ENCODE results near the gene IL1RAPL1. TPM values are rescaled to one million over a fixed set of nuclear protein-coding genes. Genes with fewer than 3 reads are reported as not detected.

Gene IL1RAPL1
- total RNA-seq, 4 donors from 2014 or later: 0.13 TPM; not detected in 3

DNA sequence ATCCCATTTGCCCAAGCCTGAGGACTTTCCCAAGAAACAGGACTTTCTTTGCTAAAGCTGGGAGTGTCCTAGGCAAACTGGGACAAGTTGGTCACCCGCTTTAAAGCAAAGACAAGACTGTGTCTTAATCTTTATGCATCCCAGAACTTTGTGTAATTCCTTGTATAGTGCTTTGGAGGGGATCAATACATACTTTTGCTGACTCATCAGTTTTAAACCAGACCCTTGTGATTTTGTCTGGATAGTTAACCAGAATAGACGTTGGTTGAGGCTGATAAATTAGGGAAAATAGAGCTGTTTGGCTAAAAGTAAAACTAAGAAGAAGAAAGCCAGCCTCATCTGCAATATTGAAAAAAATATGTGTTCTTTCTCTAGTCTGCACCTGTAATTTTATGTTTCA lies 82.8 kb downstream of the IL1RAPL1 start:
- H3K27ac ChIP-seq: no peak overlapping the region
- DNase-seq (ENCODE audit: low spot score in 2 of 2): no peak
- H3K27me3 ChIP-seq: no peaks in the 10 kb centered on the region
- WGBS: 50% methylated on average over 2 of the region's 2 CpGs
- TF ChIP-seq EP300 (IDR thresholded peaks at IDR 0.05) (no peak), POLR2A (IDR thresholded peaks at IDR 0.05) (no peak), POLR2AphosphoS5 (IDR thresholded peaks at IDR 0.05) (no peak), CTCF (IDR thresholded peaks at IDR 0.05) (no peak)
- H3K36me3 ChIP-seq: no peaks in the 10 kb centered on the region
- H3K4me1 ChIP-seq: no peaks in the 10 kb centered on the region
- H3K4me3 ChIP-seq: no peak overlapping the region
- no peaks in the 10 kb centered on the region for H3K9me3 ChIP-seq

- TF ChIP-seq POLR2A (IDR thresholded peaks at IDR 0.05): no peak
- TF ChIP-seq EP300 (IDR thresholded peaks at IDR 0.05): no peak
- TF ChIP-seq CTCF (IDR thresholded peaks at IDR 0.05): no peak
- 0% methylated on average over 1 of the region's 1 CpG for WGBS
- Histone ChIP-seq H3K4me3 (no peak overlapping the region), H3K36me3 (no peaks in the 10 kb centered on the region), H3K27me3 (no peaks in the 10 kb centered on the region), H3K4me1 (no peaks in the 10 kb centered on the region), H3K9me3 (no peaks in the 10 kb centered on the region), H3K27ac (no peak overlapping the region)
- DNase-seq (ENCODE audit: low spot score in 2 of 2): no peak
Measured at GRCh38 chrX:28675173-28675572, 87.9 kb downstream of the IL1RAPL1 start.

DNA sequence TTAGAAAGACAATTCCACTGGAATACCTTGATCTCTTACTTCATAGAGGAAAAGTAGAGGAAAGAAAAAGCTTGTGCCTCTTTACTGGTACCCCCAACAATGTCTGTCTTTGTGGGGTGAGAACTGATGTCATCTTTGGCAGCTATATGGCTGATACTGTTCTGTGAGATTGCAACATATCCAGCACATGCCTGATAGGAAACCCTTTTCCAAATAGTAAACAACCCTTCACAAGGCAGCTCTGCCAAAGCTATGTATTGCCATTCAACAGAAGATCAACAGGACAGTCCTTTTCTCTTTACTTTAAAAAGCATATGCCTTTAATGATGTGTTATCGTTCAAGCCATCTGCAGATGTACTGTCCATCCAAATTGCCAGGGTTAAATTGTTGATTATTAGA lies 105.9 kb downstream of the IL1RAPL1 start:
- H3K36me3 ChIP-seq: no peaks in the 10 kb centered on the region
- TF ChIP-seq POLR2A (IDR thresholded peaks at IDR 0.05): no peak
- TF ChIP-seq EP300 (IDR thresholded peaks at IDR 0.05): no peak
- no peak for TF ChIP-seq POLR2AphosphoS5 (IDR thresholded peaks at IDR 0.05)
- TF ChIP-seq CTCF (IDR thresholded peaks at IDR 0.05): no peak
- no peak for DNase-seq (ENCODE audit: low spot score in 2 of 2)
- no peak overlapping the region for H3K4me3 ChIP-seq
- WGBS: 84% methylated on average over 1 of the region's 1 CpG
- no peaks in the 10 kb centered on the region for H3K4me1 ChIP-seq
- no peaks in the 10 kb centered on the region for H3K9me3 ChIP-seq
- no peaks in the 10 kb centered on the region for H3K27me3 ChIP-seq
- H3K27ac ChIP-seq: no peak overlapping the region

DNA sequence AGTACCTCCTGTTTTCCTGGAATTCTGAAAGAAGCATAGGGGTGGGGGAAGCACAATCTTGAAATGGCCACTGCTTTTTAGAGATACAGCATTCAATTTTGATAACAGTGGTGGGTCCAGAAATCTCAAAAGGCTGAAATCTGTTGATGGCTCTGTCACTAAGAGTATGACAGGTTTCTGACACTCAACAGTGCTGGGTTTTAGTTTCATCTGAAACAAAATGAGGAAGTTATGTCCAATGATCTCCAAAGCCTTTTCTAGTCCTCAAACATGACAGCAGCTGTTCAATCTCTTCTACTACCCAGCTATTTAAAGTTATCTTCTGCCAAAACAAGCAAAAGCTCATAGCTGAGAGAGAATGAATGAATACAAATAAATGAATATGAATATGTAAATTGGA lies 110.5 kb downstream of the IL1RAPL1 start:
- Histone ChIP-seq H3K4me1 (no peaks in the 10 kb centered on the region), H3K9me3 (no peaks in the 10 kb centered on the region), H3K4me3 (no peak overlapping the region), H3K36me3 (no peaks in the 10 kb centered on the region), H3K27ac (no peak overlapping the region), H3K27me3 (no peaks in the 10 kb centered on the region)
- no peak for TF ChIP-seq EP300 (IDR thresholded peaks at IDR 0.05)
- no peak for TF ChIP-seq CTCF (IDR thresholded peaks at IDR 0.05)
- no peak for TF ChIP-seq POLR2AphosphoS5 (IDR thresholded peaks at IDR 0.05)
- no peak for TF ChIP-seq POLR2A (IDR thresholded peaks at IDR 0.05)
- no peak for DNase-seq (ENCODE audit: low spot score in 2 of 2)

- no peaks in the 10 kb centered on the region for H3K4me1 ChIP-seq
- DNase-seq (ENCODE audit: low spot score in 2 of 2): no peak
- no peaks in the 10 kb centered on the region for H3K27me3 ChIP-seq
- TF ChIP-seq POLR2A (IDR thresholded peaks at IDR 0.05): no peak
- TF ChIP-seq EP300 (IDR thresholded peaks at IDR 0.05): no peak
- TF ChIP-seq CTCF (IDR thresholded peaks at IDR 0.05): no peak
- TF ChIP-seq POLR2AphosphoS5 (IDR thresholded peaks at IDR 0.05): no peak
- H3K4me3 ChIP-seq: no peak overlapping the region
- no peaks in the 10 kb centered on the region for H3K9me3 ChIP-seq
- WGBS: 88% methylated on average over 1 of the region's 1 CpG
- H3K36me3 ChIP-seq: no peaks in the 10 kb centered on the region
- H3K27ac ChIP-seq: no peak overlapping the region
Measured at GRCh38 chrX:28701222-28701621, 114.0 kb downstream of the IL1RAPL1 start.

Measured in suprapubic skin (tissue), 4 donors.